Stimulated activated CD8-positive, alpha-beta memory T cell treated with anti-CD3 and anti-CD28 coated beads, Interleukin-12 subunit alpha, Interleukin-12 subunit beta, amount 100 ng/mL, for 1 hour (primary cell): Measurements from ENCODE around the gene USP12.

Experiments used
- DNase-seq: peaks from one replicate; pipeline ENCODE4 v3.0.0-alpha.2; 2020; ENCODE audit warnings: low read depth

USP12 gene

DNA sequence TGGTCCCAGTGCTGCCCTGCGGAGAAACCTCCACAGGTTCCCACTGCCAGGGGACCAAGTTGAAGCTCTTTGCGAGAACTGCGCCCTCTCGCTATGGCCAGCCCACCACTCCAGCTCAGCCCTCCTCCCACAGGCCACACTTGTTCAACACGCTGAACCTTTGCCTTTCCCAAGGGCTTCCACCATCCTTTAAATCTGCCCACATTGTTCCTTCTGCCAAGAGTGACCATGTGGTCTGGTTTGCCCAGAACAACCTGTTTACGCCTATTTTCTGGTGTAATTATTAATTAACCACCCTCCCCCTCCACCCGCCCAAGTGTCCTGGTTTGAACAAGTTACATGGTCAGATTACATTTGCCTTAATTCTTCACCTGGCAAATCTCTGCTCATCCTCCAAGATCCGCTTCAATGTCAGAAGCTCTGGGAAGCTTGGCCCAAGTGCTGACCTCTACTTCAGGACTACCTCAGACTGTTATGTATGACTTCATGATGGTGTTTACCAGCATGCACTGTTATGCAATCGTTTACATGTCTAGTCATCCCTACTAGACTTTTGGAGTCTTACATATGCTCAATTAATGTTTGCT lies 12.0 kb upstream of the USP12 start:
- DNase-seq: no peak

- DNase-seq: no peak
Measured at GRCh38 chr13:27182844-27183497, 11.4 kb upstream of the USP12 start.

GRCh38 chr13:27182054-27182453 lies 10.4 kb upstream of the USP12 start:
- DNase-seq: no peak

GRCh38 chr13:27177852-27178251 lies 6.2 kb upstream of the USP12 start:
- DNase-seq: no peak

- no peak for DNase-seq
Measured at GRCh38 chr13:27176470-27177410, 5.1 kb upstream of the USP12 start.

DNA sequence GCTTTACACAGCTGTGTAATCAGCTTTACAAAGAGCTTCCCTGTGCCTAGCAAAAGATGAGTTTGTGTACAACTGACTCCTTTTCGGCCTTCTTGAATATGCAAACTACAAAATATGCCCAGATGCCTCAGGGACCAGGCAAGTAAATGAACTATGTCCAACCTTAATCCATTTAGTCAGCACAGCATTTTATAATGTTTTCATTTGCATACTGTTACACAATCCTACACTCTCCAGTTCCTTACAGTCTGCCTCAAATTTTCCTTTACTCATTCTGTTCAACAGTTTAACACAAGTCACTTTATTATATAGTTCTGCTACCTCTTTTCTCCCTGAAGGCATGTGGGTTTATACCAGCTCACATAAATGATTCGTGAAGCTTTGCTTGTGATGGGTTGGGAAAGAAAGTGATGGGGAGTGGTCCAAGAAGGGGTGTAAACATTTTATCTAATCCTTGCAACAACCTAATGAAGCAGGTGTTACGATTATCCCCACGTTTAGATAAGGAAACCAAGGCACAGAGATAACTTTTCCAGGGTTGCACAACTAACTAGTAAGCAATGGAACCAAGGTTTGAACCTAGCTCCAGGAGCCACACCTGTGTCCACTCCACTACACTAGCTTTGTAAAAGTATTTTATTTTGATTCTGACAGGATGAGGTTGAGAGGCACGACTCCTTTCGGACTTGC lies 3.3 kb upstream of the USP12 start:
- no peak for DNase-seq

DNA sequence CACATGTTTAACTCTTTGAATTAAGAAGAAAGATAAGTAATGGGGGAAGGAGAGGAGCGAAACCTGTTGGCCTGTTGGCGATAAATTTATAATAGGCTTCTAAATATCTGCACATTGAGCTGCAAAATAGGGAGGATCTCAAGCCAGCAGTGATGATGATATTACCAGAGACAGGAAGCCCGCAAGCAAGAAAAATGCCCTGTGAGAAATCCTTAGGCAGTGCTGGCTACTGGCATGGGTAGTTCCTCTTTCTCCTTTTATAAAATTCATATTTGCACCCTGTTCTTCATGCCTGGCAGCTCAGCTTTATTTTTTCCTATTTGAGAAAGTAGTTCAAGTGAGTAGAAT lies 858 bp upstream of the USP12 start:
- no peak for DNase-seq

- peak; percentile 83 for DNase-seq
Measured at GRCh38 chr13:27171827-27172494, 350 bp upstream of the USP12 start.

- no peak for DNase-seq
Measured at GRCh38 chr13:27170516-27171243, 931 bp downstream of the USP12 start.

- DNase-seq: no peak
Measured at GRCh38 chr13:27170221-27170515, 1.4 kb downstream of the USP12 start.

DNA sequence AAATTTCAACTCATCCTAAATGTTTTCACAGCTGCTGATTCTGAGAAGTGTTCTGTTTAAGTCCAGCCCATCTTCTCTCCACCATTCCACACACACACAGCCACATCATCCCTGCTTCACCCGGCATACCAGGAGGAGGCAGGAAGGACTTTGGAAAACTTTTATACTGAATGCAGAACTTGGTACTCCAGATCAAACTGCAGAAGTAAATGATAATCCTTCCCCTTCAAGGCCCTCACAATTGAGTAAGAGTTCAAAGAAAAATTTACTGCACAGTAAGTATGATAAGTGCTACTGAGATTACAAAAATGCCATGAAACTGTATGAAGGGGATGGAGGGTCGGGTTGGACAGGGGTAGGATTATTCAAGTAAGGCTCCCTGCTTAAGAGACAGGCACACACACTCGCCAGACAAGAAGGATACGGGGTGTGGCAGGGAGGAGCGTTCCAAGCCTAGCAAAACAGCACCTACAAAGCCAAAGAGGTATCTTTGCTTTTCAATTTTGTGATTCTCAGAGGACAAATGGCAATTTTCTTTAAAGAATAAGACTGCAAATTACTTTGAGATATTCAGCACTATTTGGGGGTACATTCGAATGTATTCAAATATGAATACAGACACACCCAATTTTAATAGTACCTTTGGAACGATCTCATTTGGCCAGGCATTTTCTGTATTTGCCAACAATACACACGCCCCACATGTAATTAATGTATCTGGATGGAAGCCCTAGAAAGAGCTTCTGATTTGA lies 2.5 kb downstream of the USP12 start:
- DNase-seq: no peak

DNA sequence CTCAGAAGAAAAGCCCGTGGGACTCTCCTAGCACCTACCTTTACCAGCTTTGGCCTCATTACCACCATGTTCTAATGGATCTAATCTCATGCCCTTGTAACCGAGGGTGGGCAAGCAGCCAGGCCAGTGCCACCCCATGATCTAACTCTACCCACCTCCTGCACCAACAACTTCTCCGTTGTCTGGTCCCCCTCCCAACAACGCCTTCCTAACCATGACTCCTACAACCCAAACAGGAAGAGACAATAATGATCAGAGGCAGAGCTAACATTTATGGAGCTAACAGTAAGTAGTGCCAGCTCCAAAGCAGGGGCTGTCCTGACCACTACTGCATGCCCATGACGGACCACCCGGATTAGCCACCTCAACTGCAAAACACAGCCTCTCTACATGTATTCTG lies 3.5 kb downstream of the USP12 start:
- no peak for DNase-seq

- no peak for DNase-seq
Measured at GRCh38 chr13:27166313-27166712, 5.3 kb downstream of the USP12 start.

DNA sequence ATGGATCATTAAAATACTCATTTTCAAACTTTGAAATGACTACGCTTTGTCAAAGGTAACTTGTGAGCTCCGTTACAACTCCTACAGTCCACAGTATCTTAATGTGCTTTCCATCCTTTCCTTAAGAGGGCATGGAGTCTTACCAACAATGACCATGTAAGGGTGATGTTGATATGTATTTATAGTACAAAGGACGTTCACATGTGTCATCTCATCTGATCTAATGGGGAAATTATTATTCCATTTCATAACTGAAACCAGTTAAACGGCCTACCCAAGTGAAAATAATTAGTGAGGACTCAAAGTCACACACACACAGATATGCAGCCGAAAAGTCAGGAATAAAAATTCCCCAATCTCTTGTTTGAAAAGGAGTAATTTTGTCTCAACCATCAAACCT lies 9.6 kb downstream of the USP12 start:
- DNase-seq: no peak

DNA sequence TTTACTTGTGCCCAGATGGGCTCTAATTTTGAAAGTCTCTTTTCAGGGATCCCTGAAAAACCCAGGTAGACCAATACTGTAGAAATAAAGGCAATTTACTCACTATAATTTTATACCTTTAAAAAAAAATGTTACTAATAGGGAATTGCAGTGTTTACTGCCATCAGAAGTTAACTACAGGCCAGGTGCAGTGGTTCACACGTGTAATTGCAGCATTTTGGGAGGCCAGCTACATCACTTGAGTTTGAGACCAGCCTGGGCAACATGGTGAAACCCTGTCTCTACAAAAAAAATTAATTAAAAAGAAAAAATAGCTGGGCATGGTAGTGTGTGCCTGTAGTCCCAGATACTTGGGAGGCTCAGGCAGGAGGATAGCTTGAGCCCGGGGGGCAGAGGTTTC lies 10.2 kb downstream of the USP12 start:
- no peak for DNase-seq

DNA sequence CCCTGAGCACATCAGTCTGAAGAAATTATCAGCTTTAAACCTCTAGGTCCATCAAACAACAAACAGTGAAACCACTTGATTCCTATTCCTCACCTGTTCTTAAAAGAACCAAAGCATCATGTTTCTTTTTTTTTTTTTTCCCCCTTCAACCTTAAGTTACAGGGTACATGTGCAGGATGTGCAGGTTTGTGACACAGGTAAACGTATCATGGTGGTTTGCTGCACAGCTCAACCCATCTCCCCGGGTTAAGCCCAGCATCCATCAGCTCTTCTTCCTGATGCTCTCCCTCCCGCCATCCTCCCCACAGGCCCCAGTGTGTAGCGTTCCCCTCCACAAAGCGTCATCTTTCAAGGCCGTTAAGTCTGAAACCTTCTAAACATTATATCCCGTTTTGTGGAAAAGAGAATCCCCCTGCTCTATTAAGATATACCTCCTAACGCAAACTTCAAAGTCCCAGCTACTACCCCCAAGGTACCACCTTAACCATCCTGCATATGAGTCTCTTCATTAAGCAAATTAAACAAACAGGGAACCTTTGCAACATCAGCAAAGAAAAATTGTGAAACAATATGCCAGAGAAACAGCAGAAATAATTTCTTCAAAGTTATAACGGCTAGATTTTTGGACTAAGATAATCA lies 10.8 kb downstream of the USP12 start:
- DNase-seq: no peak

- DNase-seq: no peak
Measured at GRCh38 chr13:27159806-27160563, 11.6 kb downstream of the USP12 start.

DNA sequence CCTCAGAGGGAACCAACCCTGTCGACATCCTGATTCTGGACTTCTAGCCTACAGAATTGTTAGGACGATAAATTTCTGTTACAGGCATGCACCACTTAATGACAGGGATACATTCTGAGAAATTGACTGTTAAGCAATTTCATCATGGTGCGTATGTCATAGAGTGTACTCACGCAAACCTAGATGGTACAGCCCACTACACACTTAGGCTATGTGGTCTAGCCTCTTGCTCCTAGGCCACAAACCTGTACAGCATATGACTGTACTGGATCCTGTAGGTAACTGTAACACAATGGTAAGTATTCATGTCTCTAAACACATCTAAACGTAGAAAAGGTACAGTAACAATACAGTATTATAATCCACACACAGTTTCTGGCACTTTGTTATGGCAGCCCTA lies 13.3 kb downstream of the USP12 start:
- DNase-seq: no peak

DNA sequence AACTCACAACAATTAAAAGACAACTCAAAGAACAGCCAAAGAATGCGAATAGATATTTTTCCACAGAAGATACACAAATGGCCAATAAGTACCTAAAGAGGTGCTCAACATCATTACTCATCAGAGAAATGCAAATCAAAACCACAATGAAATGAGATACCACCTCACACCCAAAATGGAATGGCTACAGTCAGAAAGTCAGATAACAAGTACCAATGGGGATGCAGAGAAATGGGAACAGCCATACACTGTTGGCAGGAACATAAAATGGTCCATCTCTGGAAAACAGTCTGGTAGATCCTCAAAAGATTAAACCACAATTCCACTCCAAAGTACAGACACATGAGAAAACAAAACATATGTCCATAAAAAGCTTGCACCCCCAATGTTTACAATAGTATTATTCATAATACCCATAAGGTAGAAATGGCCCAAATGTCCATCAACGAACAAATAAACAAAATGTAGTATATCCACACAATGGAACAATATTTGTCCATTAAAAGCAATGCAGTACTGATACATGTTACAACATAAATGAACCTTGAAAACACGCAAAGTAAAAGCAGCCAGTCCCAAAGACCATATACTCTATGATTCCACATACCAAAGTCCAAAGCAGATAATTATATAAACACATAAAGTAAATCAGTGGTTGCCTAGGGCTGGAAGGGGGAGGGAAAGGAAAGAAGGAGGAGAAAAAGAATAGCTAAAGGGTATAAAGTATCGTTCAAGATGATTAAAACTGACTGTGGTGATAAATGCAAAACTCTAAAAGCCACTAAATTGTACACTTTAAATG lies 19.6 kb downstream of the USP12 start:
- no peak for DNase-seq
